Astrocyte of the cerebellum (primary cell): Measurements from ENCODE around the gene SIMC1.

ENCODE experiments used
- DNase-seq: peaks from one replicate; pipeline ENCODE4 v3.0.0-alpha.2; 2011; ENCODE audit warnings: low read depth
- H3K4me3 ChIP-seq: 2 replicates; pipeline ENCODE4 v1.5.1; 2011; ENCODE audit warnings: mild to moderate bottlenecking, low read depth, low read length, moderate library complexity
- CTCF ChIP-seq: IDR thresholded peaks from 2 replicates; pipeline ENCODE4 v1.5.1; 2012; ENCODE audit warnings: low read length, low read depth, moderate library complexity, mild to moderate bottlenecking; ENCODE audit errors: missing control alignments
- in situ Hi-C: cut with HindIII; loops from 2 replicates; pipeline ENCODE4 v1.10.0; 2017; ENCODE audit warnings: low sequenced_read_pairs

SIMC1 gene

DNA sequence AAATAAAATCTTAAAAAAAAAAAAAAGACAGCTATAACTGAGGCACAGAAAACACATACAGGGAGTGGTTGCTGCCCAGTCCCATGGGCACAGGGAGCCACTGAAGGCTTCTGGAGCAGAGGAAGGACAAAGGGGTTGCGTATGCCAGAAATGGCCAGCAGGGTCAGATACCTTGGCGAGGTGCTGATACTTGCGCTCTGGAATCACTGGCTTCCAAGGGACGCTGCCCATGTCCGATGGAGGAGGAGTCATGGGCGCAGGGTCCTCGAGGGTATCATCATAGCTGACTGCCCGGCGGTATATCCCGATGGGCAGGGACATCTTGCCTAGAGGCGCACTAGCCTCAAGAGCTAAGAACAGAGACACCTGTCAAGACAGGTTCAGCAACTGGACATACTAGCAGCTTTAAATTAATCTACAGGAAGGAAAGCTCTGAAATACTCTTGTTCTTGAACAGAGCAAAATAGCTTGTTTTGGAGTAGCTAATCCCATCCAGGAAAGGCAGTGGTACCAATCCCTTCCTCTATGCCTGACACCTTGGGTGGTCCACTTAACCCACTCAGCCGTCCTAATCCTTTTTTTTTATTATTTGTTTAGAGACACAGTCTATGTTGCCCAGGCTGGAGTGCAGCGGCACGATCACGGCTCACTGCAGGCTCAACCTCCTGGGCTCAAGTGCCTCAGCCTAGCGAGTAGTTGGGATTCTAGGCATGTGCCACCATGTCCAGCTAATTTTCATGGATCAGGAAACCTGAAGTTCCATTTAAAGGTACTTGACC lies 117.4 kb downstream of the SIMC1 start:
- DNase-seq, result no peak
- in situ Hi-C loops, result no loop called here
- TF ChIP-seq CTCF, result no peak

DNA sequence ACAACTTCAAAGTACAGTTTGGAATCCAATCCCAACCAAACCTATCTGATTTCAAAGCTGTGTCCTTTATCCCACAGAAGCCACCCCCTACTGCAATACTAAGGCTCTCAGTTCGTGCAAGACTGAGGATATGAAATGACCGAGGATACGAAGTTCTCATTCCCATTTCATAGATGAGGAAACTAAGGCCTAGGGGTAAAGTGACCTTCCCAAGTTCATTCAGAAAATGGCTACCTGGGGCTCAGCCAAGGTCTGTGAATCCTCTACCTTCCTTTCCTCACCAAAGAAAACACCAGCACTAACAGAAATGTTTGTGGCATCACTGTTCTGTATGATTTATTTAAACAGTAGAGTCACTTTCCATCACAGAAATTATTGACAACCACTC lies 117.9 kb downstream of the SIMC1 start:
- DNase-seq, result no peak
- in situ Hi-C loops, result no loop called here
- TF ChIP-seq CTCF, result no peak

More for the DNA sequence above, 117.4 kb downstream of the SIMC1 start:
- H3K4me3 ChIP-seq, result no peak overlapping the region

GRCh38 chr5:176359658-176360057 lies 121.4 kb downstream of the SIMC1 start:
- TF ChIP-seq CTCF, result no peak
- H3K4me3 ChIP-seq, result no peak overlapping the region
- in situ Hi-C loops, result no loop called here
- DNase-seq, result no peak

More for the DNA sequence above, 117.9 kb downstream of the SIMC1 start:
- no peak overlapping the region for H3K4me3 ChIP-seq

- no peak for DNase-seq
- in situ Hi-C loops, result no loop called here
- peak overlapping the region; percentile 97 for H3K4me3 ChIP-seq
- TF ChIP-seq CTCF, result no peak
Observed at GRCh38 chr5:176360894-176361436, 122.7 kb downstream of the SIMC1 start.

- in situ Hi-C loops, result no loop called here
- H3K4me3 ChIP-seq, result peak within 1 kb of the TSS; percentile 97
- peak; percentile 70 for DNase-seq
- TF ChIP-seq CTCF, result peak; percentile 14
Observed at GRCh38 chr5:176361437-176362232, 123.4 kb downstream of the SIMC1 start, which contains the start of gene KIAA1191. Gene KIAA1191, minus strand, starts transcription at chr5:176361764. Its CDS starts 2,256 bp downstream, at chr5:176359508.

DNA sequence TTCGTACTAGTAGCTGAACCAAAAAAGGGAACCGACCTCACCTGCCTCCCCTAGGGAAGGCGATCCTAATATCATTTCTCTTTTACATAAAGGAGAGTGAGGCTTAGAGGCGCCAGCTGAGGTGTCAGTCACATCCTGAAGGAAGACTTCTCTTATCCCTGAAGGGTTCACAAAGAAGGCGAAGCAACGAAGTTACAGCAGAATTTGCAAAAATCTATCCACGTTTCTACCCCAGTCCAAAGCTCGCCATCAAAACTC lies 123.9 kb downstream of the SIMC1 start:
- DNase-seq, result no peak
- peak overlapping the region; percentile 97 for H3K4me3 ChIP-seq
- in situ Hi-C loops, result no loop called here
- no peak for TF ChIP-seq CTCF
